A549 (cell line): ENCODE measurements around the gene TMPRSS7. TPM values are rescaled to one million over a fixed set of nuclear protein-coding genes. Genes with fewer than 3 reads are reported as not detected.
A peak's percentile ranks its signal among the peaks of the same experiment; 100 is the strongest.

Experiments
- ATAC-seq, 2 experiments: fragments of 200-7000 bp in 1 of 2; fragments of >200 bp in 1 of 2; cut with Nextera tagmentation in 1 of 2; cut with Tn5 transposase in 1 of 2; 3 replicates each; pipeline versions ENCODE4 v1.8.0 to v1.9.1; 2018 to 2020; ENCODE audit warnings: mild to moderate bottlenecking in 1 of 2, moderate library complexity in 1 of 2
- CTCF ChIA-PET: fragments of 300-600 bp; sonication (Branson Sonifier 250); formaldehyde crosslinking; extraction: SDS; loops from one replicate; lab custom pipeline; 2021; ENCODE audit warnings: antibody characterized with exemption, inconsistent platforms; lab: Yijun Ruan, JAX
- POLR2A ChIA-PET: fragments of 350-600 bp; formaldehyde crosslinking; extraction: SDS; loops from one replicate; lab custom pipeline; 2021; ENCODE audit warnings: antibody characterized with exemption, inconsistent platforms; lab: Yijun Ruan, JAX
- DNase-seq, 2 experiments: peaks; one replicate each; pipeline versions ENCODE4 v3.0.0 to v3.0.0-alpha.2; 2011 to 2016; ENCODE audit warnings: low read depth in 1 of 2, low spot score in 1 of 2
- FAIRE-seq: peaks from 2 replicates; lab custom pipeline; 2011; peaks lifted over from hg19 to GRCh38; lab: Jason Lieb, UNC
- H3K27ac ChIP-seq, 2 experiments: fragments of >200 bp; sonication (Bioruptor Twin); formaldehyde crosslinking; 3 replicates each; pipeline ENCODE4 v1.5.1; 2016 to 2017
- H3K4me1 ChIP-seq: fragments of >200 bp; sonication (Bioruptor Twin); formaldehyde crosslinking; 3 replicates; pipeline ENCODE4 v1.6.1; 2016
- H3K4me2 ChIP-seq: fragments of >200 bp; sonication (Bioruptor Twin); formaldehyde crosslinking; 3 replicates; pipeline ENCODE4 v1.6.1; 2016
- H3K4me3 ChIP-seq: fragments of >200 bp; sonication (Bioruptor Twin); formaldehyde crosslinking; 3 replicates; pipeline ENCODE4 v1.5.1; 2016
- H3K9me3 ChIP-seq: fragments of >200 bp; sonication (Bioruptor Twin); formaldehyde crosslinking; 3 replicates; pipeline ENCODE4 v1.6.1; 2016
- BHLHE40 ChIP-seq: IDR thresholded peaks from 2 replicates; pipeline ENCODE4 v1.6.1; 2012; ENCODE audit warnings: low read depth, low read length, inconsistent platforms
- CBX2 ChIP-seq: fragments of 200-600 bp; sonication (generic); IDR thresholded peaks from 2 replicates; pipeline ENCODE4 v1.6.1; 2016; ENCODE audit warnings: low read depth, mild to moderate bottlenecking, borderline replicate concordance
- CHD4 ChIP-seq: fragments of 200-600 bp; sonication (generic); IDR thresholded peaks from 2 replicates; pipeline ENCODE4 v1.6.1; 2016; ENCODE audit warnings: antibody characterized with exemption, mild to moderate bottlenecking, borderline replicate concordance
- EHMT2 ChIP-seq: fragments of 200-600 bp; sonication (generic); IDR thresholded peaks from 2 replicates; pipeline ENCODE4 v1.6.1; 2016; ENCODE audit warnings: antibody characterized with exemption, low read depth, mild to moderate bottlenecking, moderate library complexity
- EP300 ChIP-seq, 2 experiments: fragments of >200 bp; sonication (Bioruptor Twin); formaldehyde crosslinking; IDR thresholded peaks; 2 replicates in 1 of 2; 3 replicates in 1 of 2; pipeline ENCODE4 v1.6.1; 2016 to 2017
- FOSL2 ChIP-seq, 2 experiments: fragments of 450-650 bp in 1 of 2; fragments of >200 bp in 1 of 2; sonication (Bioruptor Twin) in 1 of 2; formaldehyde crosslinking; IDR thresholded peaks; 2 replicates each; pipeline versions ENCODE4 v1.5.0 to v1.6.1; 2016 to 2020; ENCODE audit warnings: mild to moderate bottlenecking in 1 of 2, moderate library complexity in 1 of 2
- FOXS1 ChIP-seq: fragments of 250-450 bp; sonication (Bioruptor Pico); IDR thresholded peaks from 2 replicates; pipeline ENCODE4 v1.5.0; 2020; ENCODE audit warnings: mild to moderate bottlenecking, moderate library complexity
- HEYL ChIP-seq: fragments of 250-450 bp; sonication (Bioruptor Pico); IDR thresholded peaks from 2 replicates; pipeline ENCODE4 v1.8.0; 2021; ENCODE audit warnings: mild to moderate bottlenecking, moderate library complexity
- HOXA7 ChIP-seq: fragments of 250-450 bp; sonication (Bioruptor Pico); IDR thresholded peaks from 2 replicates; pipeline ENCODE4 v1.5.0; 2020; ENCODE audit warnings: mild to moderate bottlenecking, moderate library complexity
- KDM5A ChIP-seq: fragments of 200-600 bp; sonication (generic); IDR thresholded peaks from 2 replicates; pipeline ENCODE4 v1.6.1; 2016; ENCODE audit warnings: antibody characterized with exemption, mild to moderate bottlenecking
- MYC ChIP-seq: IDR thresholded peaks from 2 replicates; pipeline ENCODE4 v1.6.1; 2012; ENCODE audit warnings: mild to moderate bottlenecking, inconsistent platforms, low read length, improper control_type of control experiment, borderline replicate concordance
- NFE2L2 ChIP-seq: fragments of 150-350 bp; conservative IDR thresholded peaks from 2 replicates; pipeline ENCODE4 v1.6.1; 2014; ENCODE audit warnings: low read length
- NR3C1 ChIP-seq: fragments of >200 bp; sonication (Bioruptor Twin); formaldehyde crosslinking; IDR thresholded peaks from 3 replicates; pipeline ENCODE4 v1.6.1; 2017
- PHF8 ChIP-seq: fragments of 200-600 bp; sonication (generic); IDR thresholded peaks from 2 replicates; pipeline ENCODE4 v1.6.1; 2016; ENCODE audit warnings: low read depth, mild to moderate bottlenecking, antibody characterized with exemption, moderate library complexity, borderline replicate concordance
- POLR2A ChIP-seq: IDR thresholded peaks from 2 replicates; pipeline ENCODE4 v1.6.1; 2012; ENCODE audit warnings: mild to moderate bottlenecking, low read length
- POLR2AphosphoS2 ChIP-seq: conservative IDR thresholded peaks from 2 replicates; pipeline ENCODE4 v1.6.1; 2012; ENCODE audit warnings: low read length, improper control_type of control experiment, inconsistent platforms
- RAD21 ChIP-seq, 2 experiments: fragments of >200 bp in 1 of 2; sonication (Bioruptor Twin) in 1 of 2; formaldehyde crosslinking in 1 of 2; IDR thresholded peaks in 1 of 2; conservative IDR thresholded peaks in 1 of 2; 2 replicates in 1 of 2; 3 replicates in 1 of 2; pipeline ENCODE4 v1.6.1; 2012 to 2018; ENCODE audit warnings: inconsistent platforms in 1 of 2
- RARB ChIP-seq: fragments of 250-450 bp; sonication (Bioruptor Pico); IDR thresholded peaks from 2 replicates; pipeline ENCODE4 v1.8.0; 2021; ENCODE audit warnings: mild to moderate bottlenecking, moderate library complexity
- RCOR1 ChIP-seq: fragments of 150-350 bp; IDR thresholded peaks from 2 replicates; pipeline ENCODE4 v1.6.1; 2014; ENCODE audit warnings: antibody characterized with exemption, low read length, low read depth
- RFX5 ChIP-seq: fragments of 450-650 bp; IDR thresholded peaks from 2 replicates; pipeline ENCODE4 v1.7.1; 2014; ENCODE audit warnings: antibody characterized with exemption, mild to moderate bottlenecking, moderate library complexity
- RNF2 ChIP-seq: fragments of 200-600 bp; sonication (generic); IDR thresholded peaks from 2 replicates; pipeline ENCODE4 v1.6.1; 2016; ENCODE audit warnings: low read depth, mild to moderate bottlenecking, antibody characterized with exemption, moderate library complexity, borderline replicate concordance
- SMC3 ChIP-seq: fragments of >200 bp; sonication (Bioruptor Twin); formaldehyde crosslinking; IDR thresholded peaks from 3 replicates; pipeline ENCODE4 v1.6.1; 2018; ENCODE audit warnings: inconsistent platforms
- TP53 ChIP-seq: fragments of 250-450 bp; sonication (Bioruptor Pico); IDR thresholded peaks from 2 replicates; pipeline ENCODE4 v1.5.0; 2021; ENCODE audit warnings: mild to moderate bottlenecking, moderate library complexity
- ZC3H11A ChIP-seq: fragments of 450-650 bp; IDR thresholded peaks from 2 replicates; pipeline ENCODE4 v1.6.1; 2014; ENCODE audit warnings: antibody characterized with exemption, mild to moderate bottlenecking
- ZFP36 ChIP-seq: fragments of 450-650 bp; IDR thresholded peaks from 2 replicates; pipeline ENCODE4 v1.6.1; 2014; ENCODE audit warnings: borderline replicate concordance; ENCODE audit not compliant: partially characterized antibody
- ZNF302 ChIP-seq: fragments of 250-450 bp; sonication (Bioruptor Pico); IDR thresholded peaks from 2 replicates; pipeline ENCODE4 v1.9.0; 2021; ENCODE audit warnings: inconsistent platforms, mild to moderate bottlenecking, moderate library complexity
- WGBS: methylation state at CpG from one replicate; pipeline ENCODE4 v1.1.6; 2017; ENCODE audit errors: missing lambda C conversion rate; 5-methylcytosine and 5-hydroxymethylcytosine counted together
- polyA plus RNA-seq, 4 experiments: library from polyadenylated mRNA; depleted of rRNA in 3 of 4; stranded (reverse); fragments of >200 nt; fragmentation: RNase III in 1 of 4; extraction: RNeasy Plus Mini Kit Qiagen cat#74134 plus additional on column Dnase treatment in 1 of 4; gene quantifications; 2 replicates in 3 of 4; 3 replicates in 1 of 4; pipeline ENCODE4 v1.2.3, GENCODE V29; 2011 to 2017
- TF ChIP-seq, protein P1 (sequence below): fragments of 250-450 bp; sonication (Bioruptor Pico); IDR thresholded peaks from 2 replicates; pipeline ENCODE4 v1.5.0; 2020; ENCODE audit warnings: low read depth, mild to moderate bottlenecking, moderate library complexity
- TF ChIP-seq, protein P2 (sequence below): fragments of >200 bp; sonication (Bioruptor Twin); formaldehyde crosslinking; IDR thresholded peaks from 2 replicates; pipeline ENCODE4 v1.6.1; 2016
- TF ChIP-seq, protein P3 (sequence below): fragments of >200 bp; sonication (Bioruptor Twin); formaldehyde crosslinking; IDR thresholded peaks from 3 replicates; pipeline ENCODE4 v1.6.1; 2016
- TF ChIP-seq, protein P4 (sequence below): fragments of >200 bp; sonication (Bioruptor Twin); formaldehyde crosslinking; IDR thresholded peaks from 3 replicates; pipeline ENCODE4 v1.5.1; 2016
- TF ChIP-seq, protein P5 (sequence below): IDR thresholded peaks from 2 replicates; pipeline ENCODE4 v1.6.1; 2012

TMPRSS7 gene
- polyA plus RNA-seq, 2 of the 4 experiments (the other 2 are of a cell fraction): 0.04 to 0.09 TPM

DNA sequence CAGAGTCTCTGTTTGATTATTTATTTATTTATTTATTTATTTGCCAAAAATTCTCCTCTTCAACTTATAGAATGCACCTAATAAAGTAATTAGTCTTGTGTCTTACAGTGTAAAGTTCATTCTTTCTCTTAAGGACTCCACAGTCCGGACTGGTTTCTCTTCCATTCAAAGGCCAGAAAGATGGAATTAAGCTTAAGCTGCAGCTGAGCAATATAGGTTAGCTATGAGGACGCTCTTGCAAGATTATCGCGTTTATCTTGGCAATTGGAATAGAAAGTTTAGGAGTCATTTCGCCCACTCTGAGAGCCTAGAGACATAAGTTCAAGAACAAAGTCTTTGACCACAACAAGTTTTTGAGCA lies 20.8 kb upstream of the TMPRSS7 start:
- 0 out of 3 replicates have a peak, but pooled peaks cover 5% of the 10 kb centered on the region for H3K4me1 ChIP-seq
- peak overlapping the region in 1 of 2 experiments; percentile 30; a peak in 1 of 6 replicates for H3K27ac ChIP-seq
- no peak for FAIRE-seq
- no peak overlapping the region for H3K4me3 ChIP-seq
- DNase-seq: no peak
- peak overlapping the region; percentile 66 for H3K4me2 ChIP-seq
- ATAC-seq: peak; percentile 33 to 61; a peak in 4 of 6 replicates
- ChIA-PET CTCF (interaction anchor here (0.6 to 12.2 kb wide), 47 partner anchors 10 to 478 kb away, joined by 3 to 189 read pairs (median 5); partner anchors contain the start of genes ABHD10, TAGLN3 and TMPRSS7), POLR2A (interaction anchor here (0.6 to 2.4 kb wide), 4 partner anchors 35 to 153 kb away, joined by 3 to 15 read pairs (median 4); partner anchors contain the start of gene ABHD10)
- 45% methylated on average over 5 of the region's 5 CpGs for WGBS
- H3K9me3 ChIP-seq: no peaks in the 10 kb centered on the region
- TF ChIP-seq PHF8 (no peak), RAD21 (conservative IDR thresholded peaks at IDR 0.05 in 1 of 2, IDR thresholded peaks at IDR 0.05 in 1 of 2) (no peak), EHMT2 (no peak), POLR2A (no peak), FOSL2 (IDR thresholded peaks at IDR 0.05) (no peak), FOSL2 (CRISPR knock-in tag; IDR thresholded peaks at IDR 0.05) (no peak), RCOR1 (no peak), POLR2AphosphoS2 (no peak), MYC (no peak), TP53 (CRISPR knock-in tag) (no peak), CBX2 (no peak), RNF2 (no peak), HOXA7 (CRISPR knock-in tag) (no peak), ZFP36 (no peak), FOXS1 (CRISPR knock-in tag) (no peak)
- TF ChIP-seq, protein P1, sequence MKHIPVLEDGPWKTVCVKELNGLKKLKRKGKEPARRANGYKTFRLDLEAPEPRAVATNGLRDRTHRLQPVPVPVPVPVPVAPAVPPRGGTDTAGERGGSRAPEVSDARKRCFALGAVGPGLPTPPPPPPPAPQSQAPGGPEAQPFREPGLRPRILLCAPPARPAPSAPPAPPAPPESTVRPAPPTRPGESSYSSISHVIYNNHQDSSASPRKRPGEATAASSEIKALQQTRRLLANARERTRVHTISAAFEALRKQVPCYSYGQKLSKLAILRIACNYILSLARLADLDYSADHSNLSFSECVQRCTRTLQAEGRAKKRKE: no peak

DNA sequence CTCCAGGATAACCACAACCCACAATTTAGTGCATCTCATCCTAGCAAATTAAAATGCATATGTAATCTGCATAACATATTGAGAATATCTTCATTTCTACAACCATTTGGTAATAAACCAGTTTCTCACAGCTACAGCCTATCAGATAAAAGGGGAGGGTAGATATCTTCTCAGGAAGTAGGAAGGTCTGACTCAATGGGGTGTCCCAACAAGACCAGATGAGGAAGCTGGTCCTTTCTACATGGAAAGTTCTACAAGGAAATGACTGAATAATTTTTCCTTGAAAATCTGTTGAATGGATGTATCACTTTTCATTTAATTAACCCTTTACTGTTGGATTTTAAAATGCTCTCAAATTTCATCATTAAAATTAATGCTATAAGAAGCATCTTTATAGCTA lies 17.4 kb upstream of the TMPRSS7 start:
- no peak overlapping the region for H3K4me3 ChIP-seq
- no peaks in the 10 kb centered on the region for H3K4me1 ChIP-seq
- FAIRE-seq (peak; percentile 72), DNase-seq (no peak), ATAC-seq (no peak)
- no peak overlapping the region for H3K27ac ChIP-seq
- no peaks in the 10 kb centered on the region for H3K9me3 ChIP-seq
- ChIA-PET CTCF (interaction anchor here (0.7 to 12.2 kb wide), 7 partner anchors 10 to 347 kb away, joined by 3 to 189 read pairs (median 7); partner anchors contain the start of gene TAGLN3), POLR2A (no interaction called here)
- TF ChIP-seq RARB (no peak), EHMT2 (no peak), BHLHE40 (no peak), RAD21 (conservative IDR thresholded peaks at IDR 0.05 in 1 of 2, IDR thresholded peaks at IDR 0.05 in 1 of 2) (no peak), HEYL (CRISPR knock-in tag) (no peak), ZC3H11A (no peak), POLR2AphosphoS2 (no peak), FOXS1 (CRISPR knock-in tag) (no peak), CHD4 (no peak), PHF8 (no peak), ZNF302 (no peak)
- TF ChIP-seq, protein P2, sequence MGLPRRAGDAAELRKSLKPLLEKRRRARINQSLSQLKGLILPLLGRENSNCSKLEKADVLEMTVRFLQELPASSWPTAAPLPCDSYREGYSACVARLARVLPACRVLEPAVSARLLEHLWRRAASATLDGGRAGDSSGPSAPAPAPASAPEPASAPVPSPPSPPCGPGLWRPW: no peak
- H3K4me2 ChIP-seq: no peak overlapping the region

DNA sequence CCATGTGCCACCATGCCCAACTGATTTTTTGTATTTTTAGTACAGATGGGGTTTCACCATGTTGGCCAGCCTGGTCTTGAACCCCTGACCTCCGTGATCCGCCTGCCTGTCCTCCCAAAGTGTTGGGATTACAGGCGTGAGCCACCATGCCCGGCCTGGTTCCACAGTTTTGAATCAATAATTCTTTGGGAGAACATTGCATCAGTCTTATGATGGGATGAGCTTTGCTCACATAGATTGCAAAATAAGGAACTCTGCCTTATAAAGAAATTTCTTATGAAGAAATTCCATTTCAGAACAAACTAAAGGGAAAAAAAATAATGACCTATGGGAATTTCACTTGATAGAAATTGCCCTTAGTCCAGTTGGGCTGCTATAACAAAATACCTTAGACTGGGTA lies 15.8 kb upstream of the TMPRSS7 start:
- 85% methylated on average over 4 of the region's 4 CpGs for WGBS
- POLR2A ChIA-PET: no interaction called here
- H3K4me3 ChIP-seq: no peak overlapping the region
- ATAC-seq (no peak), DNase-seq (no peak), FAIRE-seq (no peak)
- no peaks in the 10 kb centered on the region for H3K4me1 ChIP-seq
- H3K4me2 ChIP-seq: no peak overlapping the region
- CTCF ChIA-PET: interaction anchor here (9.6 to 12.2 kb wide), 2 partner anchors 24 to 25 kb away, joined by 113 to 189 read pairs; partner anchors contain the start of gene TAGLN3
- H3K27ac ChIP-seq: no peak overlapping the region
- no peaks in the 10 kb centered on the region for H3K9me3 ChIP-seq
- TF ChIP-seq EP300 (IDR thresholded peaks at IDR 0.05) (no peak), RAD21 (conservative IDR thresholded peaks at IDR 0.05 in 1 of 2, IDR thresholded peaks at IDR 0.05 in 1 of 2) (no peak), PHF8 (no peak), NR3C1 (no peak), RFX5 (no peak), SMC3 (no peak), KDM5A (no peak), RARB (no peak), TP53 (CRISPR knock-in tag) (no peak), NFE2L2 (no peak), HEYL (CRISPR knock-in tag) (no peak)
- TF ChIP-seq, protein P3, sequence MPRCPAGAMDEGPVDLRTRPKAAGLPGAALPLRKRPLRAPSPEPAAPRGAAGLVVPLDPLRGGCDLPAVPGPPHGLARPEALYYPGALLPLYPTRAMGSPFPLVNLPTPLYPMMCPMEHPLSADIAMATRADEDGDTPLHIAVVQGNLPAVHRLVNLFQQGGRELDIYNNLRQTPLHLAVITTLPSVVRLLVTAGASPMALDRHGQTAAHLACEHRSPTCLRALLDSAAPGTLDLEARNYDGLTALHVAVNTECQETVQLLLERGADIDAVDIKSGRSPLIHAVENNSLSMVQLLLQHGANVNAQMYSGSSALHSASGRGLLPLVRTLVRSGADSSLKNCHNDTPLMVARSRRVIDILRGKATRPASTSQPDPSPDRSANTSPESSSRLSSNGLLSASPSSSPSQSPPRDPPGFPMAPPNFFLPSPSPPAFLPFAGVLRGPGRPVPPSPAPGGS: no peak
- TF ChIP-seq, protein P4, sequence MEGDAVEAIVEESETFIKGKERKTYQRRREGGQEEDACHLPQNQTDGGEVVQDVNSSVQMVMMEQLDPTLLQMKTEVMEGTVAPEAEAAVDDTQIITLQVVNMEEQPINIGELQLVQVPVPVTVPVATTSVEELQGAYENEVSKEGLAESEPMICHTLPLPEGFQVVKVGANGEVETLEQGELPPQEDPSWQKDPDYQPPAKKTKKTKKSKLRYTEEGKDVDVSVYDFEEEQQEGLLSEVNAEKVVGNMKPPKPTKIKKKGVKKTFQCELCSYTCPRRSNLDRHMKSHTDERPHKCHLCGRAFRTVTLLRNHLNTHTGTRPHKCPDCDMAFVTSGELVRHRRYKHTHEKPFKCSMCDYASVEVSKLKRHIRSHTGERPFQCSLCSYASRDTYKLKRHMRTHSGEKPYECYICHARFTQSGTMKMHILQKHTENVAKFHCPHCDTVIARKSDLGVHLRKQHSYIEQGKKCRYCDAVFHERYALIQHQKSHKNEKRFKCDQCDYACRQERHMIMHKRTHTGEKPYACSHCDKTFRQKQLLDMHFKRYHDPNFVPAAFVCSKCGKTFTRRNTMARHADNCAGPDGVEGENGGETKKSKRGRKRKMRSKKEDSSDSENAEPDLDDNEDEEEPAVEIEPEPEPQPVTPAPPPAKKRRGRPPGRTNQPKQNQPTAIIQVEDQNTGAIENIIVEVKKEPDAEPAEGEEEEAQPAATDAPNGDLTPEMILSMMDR: no peak
- TF ChIP-seq, protein P5, sequence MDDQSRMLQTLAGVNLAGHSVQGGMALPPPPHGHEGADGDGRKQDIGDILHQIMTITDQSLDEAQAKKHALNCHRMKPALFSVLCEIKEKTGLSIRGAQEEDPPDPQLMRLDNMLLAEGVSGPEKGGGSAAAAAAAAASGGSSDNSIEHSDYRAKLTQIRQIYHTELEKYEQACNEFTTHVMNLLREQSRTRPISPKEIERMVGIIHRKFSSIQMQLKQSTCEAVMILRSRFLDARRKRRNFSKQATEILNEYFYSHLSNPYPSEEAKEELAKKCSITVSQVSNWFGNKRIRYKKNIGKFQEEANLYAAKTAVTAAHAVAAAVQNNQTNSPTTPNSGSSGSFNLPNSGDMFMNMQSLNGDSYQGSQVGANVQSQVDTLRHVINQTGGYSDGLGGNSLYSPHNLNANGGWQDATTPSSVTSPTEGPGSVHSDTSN: no peak
